ENCODE results near the gene CFAP68. TPM values are rescaled to one million over a fixed set of nuclear protein-coding genes. Genes with fewer than 3 reads are reported as not detected.
"Not testable (repeated sequence)": the region's sequence is repeated elsewhere in the genome, so short reads cannot be mapped to it uniquely, and the experiment has no call there.

CFAP68 gene
- total and polyA plus RNA-seq, 2 experiments from 2014 or later = 9.9 to 52.8 TPM

DNA sequence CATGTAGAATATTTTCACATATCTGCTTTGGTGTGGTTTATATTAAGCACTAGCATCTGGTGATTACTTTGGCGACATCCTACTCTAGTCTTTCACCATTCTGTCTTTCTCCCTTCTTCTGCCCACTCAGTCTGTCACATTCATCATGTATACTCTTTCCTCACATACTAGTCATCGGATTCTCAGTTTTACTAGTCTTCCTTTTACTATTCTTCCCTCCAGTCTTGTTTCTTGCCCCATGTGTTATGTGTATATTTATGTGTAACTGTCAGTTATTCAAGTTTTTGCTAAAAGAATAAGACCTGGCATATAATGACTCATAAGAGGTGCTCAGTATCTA lies 53.2 kb downstream of the CFAP68 start:
- no peak for ATAC-seq
- H2AFZ ChIP-seq = no peak overlapping the region
- H3K79me2 ChIP-seq (replicated peaks; ENCODE audit: insufficient read depth) = no peaks in the 10 kb centered on the region

DNA sequence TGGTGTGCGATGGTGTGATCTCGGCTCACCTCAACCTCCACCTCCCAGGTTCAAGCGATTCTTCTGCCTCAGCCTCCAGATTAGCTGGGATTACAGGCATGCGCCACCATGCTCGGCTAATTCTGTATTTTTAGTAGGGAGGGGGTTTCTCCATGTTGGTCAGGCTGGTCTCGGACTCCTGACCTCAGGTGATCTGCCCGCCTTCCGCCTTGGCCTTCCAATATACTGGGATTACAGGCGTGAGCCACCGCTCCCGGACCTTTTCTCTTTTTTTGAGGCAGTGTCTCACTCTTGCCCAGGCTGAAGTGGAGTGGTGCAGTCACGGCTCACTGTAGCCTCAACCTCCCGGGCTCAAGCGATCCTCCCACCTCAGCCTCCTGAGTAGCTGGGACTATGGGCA lies 53.8 kb downstream of the CFAP68 start:
- H2AFZ ChIP-seq; H3K79me2 ChIP-seq (replicated peaks; ENCODE audit: insufficient read depth); H3K27ac Mint-ChIP-seq; H3K36me3 ChIP-seq (ENCODE audit: insufficient read depth); DNase-seq (ENCODE audit: low spot score); H3K4me2 ChIP-seq; H3K4me3 Mint-ChIP-seq; H3K27ac ChIP-seq (ENCODE audit: low read depth); H3K9me3 Mint-ChIP-seq; H3K9me2 ChIP-seq (ENCODE audit: insufficient read depth); H3K27me3 ChIP-seq (ENCODE audit: insufficient read depth); ATAC-seq; H3K36me3 Mint-ChIP-seq (ENCODE audit: low read depth); H3K27me3 Mint-ChIP-seq (ENCODE audit: insufficient read depth, low read depth, poor library complexity); H4K20me1 ChIP-seq (replicated peaks; ENCODE audit: insufficient read depth); H3K4me3 ChIP-seq: not testable (repeated sequence)
- Histone ChIP-seq H3F3A (replicated peaks; ENCODE audit: low read depth) (peaks cover 14% of the 10 kb centered on the region; the same call in 1 of the 2 replicates), H3K4me1 (ENCODE audit: insufficient read depth) (peaks cover 24% of the 10 kb centered on the region)
- H3K4me1 Mint-ChIP-seq = peaks cover 29% of the 10 kb centered on the region

More for the DNA sequence above, 53.2 kb downstream of the CFAP68 start:
- H3K4me1 Mint-ChIP-seq = peaks cover 23% of the 10 kb centered on the region
- Histone ChIP-seq H3F3A (replicated peaks; ENCODE audit: low read depth) (peaks cover 11% of the 10 kb centered on the region; the same call in 1 of the 2 replicates), H3K9me2 (ENCODE audit: insufficient read depth) (no peaks in the 10 kb centered on the region), H3K4me1 (ENCODE audit: insufficient read depth) (peaks cover 18% of the 10 kb centered on the region), H3K27me3 (ENCODE audit: insufficient read depth) (no peaks in the 10 kb centered on the region), H4K20me1 (replicated peaks; ENCODE audit: insufficient read depth) (no peaks in the 10 kb centered on the region), H3K36me3 (ENCODE audit: insufficient read depth) (no peaks in the 10 kb centered on the region), H3K4me3 (no peak overlapping the region), H3K4me2 (no peak overlapping the region), H3K27ac (ENCODE audit: low read depth) (no peak overlapping the region)
- H3K4me3 Mint-ChIP-seq = no peak overlapping the region
- no peak for DNase-seq (ENCODE audit: low spot score)
- no peaks in the 10 kb centered on the region; the same call in 2 of the 3 replicates for H3K9me3 Mint-ChIP-seq
- no peak overlapping the region for H3K27ac Mint-ChIP-seq
- H3K27me3 Mint-ChIP-seq (ENCODE audit: insufficient read depth, low read depth, poor library complexity) = peaks cover 5% of the 10 kb centered on the region
- TF ChIP-seq ZNF114 (CRISPR knock-in tag; IDR thresholded peaks at IDR 0.05) (no peak), EZH2phosphoT487 (IDR thresholded peaks at IDR 0.05; ENCODE audit: unreplicated experiment) (no peak), NANOG (IDR thresholded peaks at IDR 0.05; ENCODE audit: borderline replicate concordance) (no peak), CREB1 (CRISPR knock-in tag; IDR thresholded peaks at IDR 0.05; ENCODE audit: low read depth) (no peak), STAT1 (IDR thresholded peaks at IDR 0.05; ENCODE audit: unreplicated experiment) (no peak), ZNF331 (CRISPR knock-in tag; IDR thresholded peaks at IDR 0.05; ENCODE audit: low read depth) (no peak), JUNB (IDR thresholded peaks at IDR 0.05; ENCODE audit: unreplicated experiment) (no peak), EZH2 (IDR thresholded peaks at IDR 0.05; ENCODE audit: low read depth, unreplicated experiment) (no peak)
- TF ChIP-seq, protein P1, sequence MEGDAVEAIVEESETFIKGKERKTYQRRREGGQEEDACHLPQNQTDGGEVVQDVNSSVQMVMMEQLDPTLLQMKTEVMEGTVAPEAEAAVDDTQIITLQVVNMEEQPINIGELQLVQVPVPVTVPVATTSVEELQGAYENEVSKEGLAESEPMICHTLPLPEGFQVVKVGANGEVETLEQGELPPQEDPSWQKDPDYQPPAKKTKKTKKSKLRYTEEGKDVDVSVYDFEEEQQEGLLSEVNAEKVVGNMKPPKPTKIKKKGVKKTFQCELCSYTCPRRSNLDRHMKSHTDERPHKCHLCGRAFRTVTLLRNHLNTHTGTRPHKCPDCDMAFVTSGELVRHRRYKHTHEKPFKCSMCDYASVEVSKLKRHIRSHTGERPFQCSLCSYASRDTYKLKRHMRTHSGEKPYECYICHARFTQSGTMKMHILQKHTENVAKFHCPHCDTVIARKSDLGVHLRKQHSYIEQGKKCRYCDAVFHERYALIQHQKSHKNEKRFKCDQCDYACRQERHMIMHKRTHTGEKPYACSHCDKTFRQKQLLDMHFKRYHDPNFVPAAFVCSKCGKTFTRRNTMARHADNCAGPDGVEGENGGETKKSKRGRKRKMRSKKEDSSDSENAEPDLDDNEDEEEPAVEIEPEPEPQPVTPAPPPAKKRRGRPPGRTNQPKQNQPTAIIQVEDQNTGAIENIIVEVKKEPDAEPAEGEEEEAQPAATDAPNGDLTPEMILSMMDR (conservative IDR thresholded peaks at IDR 0.05; ENCODE audit: low read depth in 2 of 2) = no peak
- TF ChIP-seq, protein P2, sequence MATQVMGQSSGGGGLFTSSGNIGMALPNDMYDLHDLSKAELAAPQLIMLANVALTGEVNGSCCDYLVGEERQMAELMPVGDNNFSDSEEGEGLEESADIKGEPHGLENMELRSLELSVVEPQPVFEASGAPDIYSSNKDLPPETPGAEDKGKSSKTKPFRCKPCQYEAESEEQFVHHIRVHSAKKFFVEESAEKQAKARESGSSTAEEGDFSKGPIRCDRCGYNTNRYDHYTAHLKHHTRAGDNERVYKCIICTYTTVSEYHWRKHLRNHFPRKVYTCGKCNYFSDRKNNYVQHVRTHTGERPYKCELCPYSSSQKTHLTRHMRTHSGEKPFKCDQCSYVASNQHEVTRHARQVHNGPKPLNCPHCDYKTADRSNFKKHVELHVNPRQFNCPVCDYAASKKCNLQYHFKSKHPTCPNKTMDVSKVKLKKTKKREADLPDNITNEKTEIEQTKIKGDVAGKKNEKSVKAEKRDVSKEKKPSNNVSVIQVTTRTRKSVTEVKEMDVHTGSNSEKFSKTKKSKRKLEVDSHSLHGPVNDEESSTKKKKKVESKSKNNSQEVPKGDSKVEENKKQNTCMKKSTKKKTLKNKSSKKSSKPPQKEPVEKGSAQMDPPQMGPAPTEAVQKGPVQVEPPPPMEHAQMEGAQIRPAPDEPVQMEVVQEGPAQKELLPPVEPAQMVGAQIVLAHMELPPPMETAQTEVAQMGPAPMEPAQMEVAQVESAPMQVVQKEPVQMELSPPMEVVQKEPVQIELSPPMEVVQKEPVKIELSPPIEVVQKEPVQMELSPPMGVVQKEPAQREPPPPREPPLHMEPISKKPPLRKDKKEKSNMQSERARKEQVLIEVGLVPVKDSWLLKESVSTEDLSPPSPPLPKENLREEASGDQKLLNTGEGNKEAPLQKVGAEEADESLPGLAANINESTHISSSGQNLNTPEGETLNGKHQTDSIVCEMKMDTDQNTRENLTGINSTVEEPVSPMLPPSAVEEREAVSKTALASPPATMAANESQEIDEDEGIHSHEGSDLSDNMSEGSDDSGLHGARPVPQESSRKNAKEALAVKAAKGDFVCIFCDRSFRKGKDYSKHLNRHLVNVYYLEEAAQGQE (IDR thresholded peaks at IDR 0.05; ENCODE audit: unreplicated experiment) = no peak
- TF ChIP-seq, protein P3, sequence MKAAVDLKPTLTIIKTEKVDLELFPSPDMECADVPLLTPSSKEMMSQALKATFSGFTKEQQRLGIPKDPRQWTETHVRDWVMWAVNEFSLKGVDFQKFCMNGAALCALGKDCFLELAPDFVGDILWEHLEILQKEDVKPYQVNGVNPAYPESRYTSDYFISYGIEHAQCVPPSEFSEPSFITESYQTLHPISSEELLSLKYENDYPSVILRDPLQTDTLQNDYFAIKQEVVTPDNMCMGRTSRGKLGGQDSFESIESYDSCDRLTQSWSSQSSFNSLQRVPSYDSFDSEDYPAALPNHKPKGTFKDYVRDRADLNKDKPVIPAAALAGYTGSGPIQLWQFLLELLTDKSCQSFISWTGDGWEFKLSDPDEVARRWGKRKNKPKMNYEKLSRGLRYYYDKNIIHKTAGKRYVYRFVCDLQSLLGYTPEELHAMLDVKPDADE (IDR thresholded peaks at IDR 0.05) = no peak
- H3K36me3 Mint-ChIP-seq (ENCODE audit: low read depth) = no peaks in the 10 kb centered on the region

All from GM23338 (cell line).